GM23338 (cell line): ENCODE results near the gene ITGA8. TPM values are rescaled to one million over a fixed set of nuclear protein-coding genes. Genes with fewer than 3 reads are reported as not detected.

Source experiments
- ATAC-seq: fragments of 200-7000 bp; cut with Tn5 transposase; 3 replicates; pipeline ENCODE4 v1.9.1; 2020
- DNase-seq: peaks from one replicate; pipeline ENCODE4 v3.0.0-alpha.2; 2015; ENCODE audit warnings: low spot score
- H2AFZ ChIP-seq: fragments of 200-600 bp; sonication (generic); 2 replicates; pipeline ENCODE4 v1.8.0; 2016; ENCODE audit warnings: antibody characterized with exemption, mild to moderate bottlenecking, moderate library complexity
- H3F3A ChIP-seq: fragments of 200-600 bp; sonication (generic); replicated peaks from 2 replicates; pipeline ENCODE4 v1.8.0; 2017; ENCODE audit warnings: antibody characterized with exemption, mixed run types, low read depth
- H3K27ac ChIP-seq: fragments of 200-600 bp; sonication (generic); 2 replicates; pipeline ENCODE4 v1.6.1; 2016; ENCODE audit warnings: low read depth
- H3K27me3 ChIP-seq: fragments of 200-600 bp; sonication (generic); 2 replicates; pipeline ENCODE4 v1.8.0; 2016; ENCODE audit warnings: mild to moderate bottlenecking, mixed run types, moderate library complexity; ENCODE audit not compliant: insufficient read depth
- H3K36me3 ChIP-seq: fragments of 200-600 bp; sonication (generic); 2 replicates; pipeline ENCODE4 v1.8.0; 2016; ENCODE audit warnings: mild to moderate bottlenecking; ENCODE audit not compliant: insufficient read depth
- H3K4me1 ChIP-seq: fragments of 200-600 bp; sonication (generic); 2 replicates; pipeline ENCODE4 v1.8.0; 2016; ENCODE audit warnings: mild to moderate bottlenecking, moderate library complexity; ENCODE audit not compliant: insufficient read depth
- H3K4me2 ChIP-seq: fragments of 200-600 bp; sonication (generic); 2 replicates; pipeline ENCODE4 v1.7.1; 2017; ENCODE audit warnings: mixed run types
- H3K4me3 ChIP-seq: fragments of 200-600 bp; sonication (generic); 2 replicates; pipeline ENCODE4 v1.6.1; 2016; ENCODE audit warnings: mixed run types
- H3K79me2 ChIP-seq: fragments of 200-600 bp; sonication (generic); replicated peaks from 2 replicates; pipeline ENCODE4 v1.8.0; 2017; ENCODE audit warnings: mild to moderate bottlenecking; ENCODE audit not compliant: insufficient read depth
- H3K9me2 ChIP-seq: fragments of 200-600 bp; sonication (generic); 2 replicates; pipeline ENCODE4 v1.8.0; 2017; ENCODE audit not compliant: insufficient read depth
- H4K20me1 ChIP-seq: fragments of 200-600 bp; sonication (generic); replicated peaks from 2 replicates; pipeline ENCODE4 v1.8.0; 2017; ENCODE audit warnings: mild to moderate bottlenecking; ENCODE audit not compliant: insufficient read depth
- H3K27ac Mint-ChIP-seq: 2 replicates; pipeline ENCODE4 v1.8.0; 2020; ENCODE audit warnings: inconsistent platforms, mild to moderate bottlenecking, moderate library complexity, mixed read lengths
- H3K27me3 Mint-ChIP-seq: 3 replicates; pipeline ENCODE4 v1.8.0; 2022; ENCODE audit warnings: low read depth, mild to moderate bottlenecking, moderate library complexity, mixed read lengths, inconsistent platforms; ENCODE audit not compliant: insufficient read depth, poor library complexity
- H3K36me3 Mint-ChIP-seq: 3 replicates; pipeline ENCODE4 v1.8.0; 2021; ENCODE audit warnings: low read depth, mild to moderate bottlenecking, inconsistent platforms, moderate library complexity, mixed read lengths
- H3K4me1 Mint-ChIP-seq: 3 replicates; pipeline ENCODE4 v1.8.0; 2020; ENCODE audit warnings: mild to moderate bottlenecking, inconsistent platforms, mixed read lengths
- H3K4me3 Mint-ChIP-seq: 3 replicates; pipeline ENCODE4 v1.8.0; 2021; ENCODE audit warnings: moderate library complexity, mild to moderate bottlenecking, inconsistent platforms, mixed read lengths
- H3K9me3 Mint-ChIP-seq: 3 replicates; pipeline ENCODE4 v1.8.0; 2020; ENCODE audit warnings: moderate library complexity, mild to moderate bottlenecking, inconsistent platforms, mixed read lengths
- CREB1 ChIP-seq: fragments of 250-450 bp; sonication (Bioruptor Pico); IDR thresholded peaks from 2 replicates; pipeline ENCODE4 v1.5.0; 2020; ENCODE audit warnings: low read depth, mild to moderate bottlenecking, moderate library complexity
- EZH2 ChIP-seq: fragments of 200-600 bp; sonication (generic); IDR thresholded peaks from one replicate; pipeline ENCODE4 v1.8.0; 2017; ENCODE audit warnings: antibody characterized with exemption, mild to moderate bottlenecking, low read depth; ENCODE audit not compliant: unreplicated experiment
- EZH2phosphoT487 ChIP-seq: fragments of 200-600 bp; sonication (generic); IDR thresholded peaks from one replicate; pipeline ENCODE4 v1.8.1; 2018; ENCODE audit warnings: antibody characterized with exemption; ENCODE audit not compliant: unreplicated experiment
- JUNB ChIP-seq: IDR thresholded peaks from one replicate; pipeline ENCODE4 v1.6.1; 2016; ENCODE audit warnings: antibody characterized with exemption; ENCODE audit not compliant: unreplicated experiment
- NANOG ChIP-seq: IDR thresholded peaks from 2 replicates; pipeline ENCODE4 v1.6.1; 2016; ENCODE audit warnings: antibody characterized with exemption, borderline replicate concordance
- POLR2AphosphoS5 ChIP-seq: IDR thresholded peaks from 2 replicates; pipeline ENCODE4 v1.6.1; 2016; ENCODE audit warnings: antibody characterized with exemption, low read depth
- STAT1 ChIP-seq: IDR thresholded peaks from one replicate; pipeline ENCODE4 v1.6.1; 2016; ENCODE audit warnings: antibody characterized with exemption; ENCODE audit not compliant: unreplicated experiment
- ZNF114 ChIP-seq: fragments of 250-450 bp; sonication (Bioruptor Pico); IDR thresholded peaks from 2 replicates; pipeline ENCODE4 v1.5.0; 2020; ENCODE audit warnings: mild to moderate bottlenecking, moderate library complexity
- polyA plus RNA-seq: library from polyadenylated mRNA; unstranded; fragments of >200 nt; fragmentation: Nextera tagmentation; extraction: Ambion mirVana; gene quantifications from 2 replicates; pipeline ENCODE4 v1.2.1, GENCODE V29; 2016
- total RNA-seq: library from RNA; depleted of rRNA; stranded (reverse); fragments of >200 nt; shearing (Covaris generic); gene quantifications from 2 replicates; pipeline ENCODE4 v1.2.3, GENCODE V29; 2014
- TF ChIP-seq, protein P1 (sequence below): IDR thresholded peaks from 2 replicates; pipeline ENCODE4 v1.6.1; 2016; ENCODE audit warnings: antibody characterized with exemption
- TF ChIP-seq, protein P2 (sequence below): IDR thresholded peaks from one replicate; pipeline ENCODE4 v1.6.1; 2018; ENCODE audit warnings: antibody characterized with exemption; ENCODE audit not compliant: unreplicated experiment
- TF ChIP-seq, protein P3 (sequence below), 2 experiments: fragments of 200-600 bp in 1 of 2; sonication (generic) in 1 of 2; conservative IDR thresholded peaks; 2 replicates each; pipeline versions ENCODE4 v1.5.1 to v1.6.1; 2016 to 2017; ENCODE audit warnings: antibody characterized with exemption in 2 of 2, low read depth in 2 of 2, mild to moderate bottlenecking in 2 of 2, moderate library complexity in 1 of 2

The ITGA8 gene
- total and polyA plus RNA-seq, 2 experiments from 2014 or later = not detected

DNA sequence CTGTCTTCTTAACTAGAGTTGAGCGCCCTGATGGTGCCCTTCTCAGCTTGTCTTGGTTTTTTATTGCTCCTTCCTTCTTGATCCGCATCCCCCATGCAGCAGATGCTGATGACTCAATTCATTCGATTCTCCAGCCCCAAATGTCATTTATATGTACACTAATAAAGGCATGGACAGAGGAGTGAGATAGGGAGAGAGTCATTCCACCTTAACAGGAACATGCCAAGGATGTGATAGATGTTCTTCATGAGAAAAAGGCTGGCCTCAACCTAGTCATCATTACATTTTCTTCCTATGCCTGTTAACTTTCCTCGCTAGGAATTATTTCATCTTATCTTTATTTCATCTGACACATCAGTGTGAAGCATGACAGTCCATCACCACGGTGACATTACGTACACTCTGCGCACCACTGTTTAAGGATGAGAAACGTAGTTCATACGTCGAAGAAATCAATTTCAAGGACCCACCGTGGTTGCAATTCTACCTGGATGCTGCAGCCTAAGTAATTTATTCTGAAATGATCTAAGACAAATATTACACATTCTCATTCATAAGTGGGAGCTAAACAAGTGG, 198.3 kb downstream of the ITGA8 start:
- TF ChIP-seq JUNB = no peak
- TF ChIP-seq, protein P1, sequence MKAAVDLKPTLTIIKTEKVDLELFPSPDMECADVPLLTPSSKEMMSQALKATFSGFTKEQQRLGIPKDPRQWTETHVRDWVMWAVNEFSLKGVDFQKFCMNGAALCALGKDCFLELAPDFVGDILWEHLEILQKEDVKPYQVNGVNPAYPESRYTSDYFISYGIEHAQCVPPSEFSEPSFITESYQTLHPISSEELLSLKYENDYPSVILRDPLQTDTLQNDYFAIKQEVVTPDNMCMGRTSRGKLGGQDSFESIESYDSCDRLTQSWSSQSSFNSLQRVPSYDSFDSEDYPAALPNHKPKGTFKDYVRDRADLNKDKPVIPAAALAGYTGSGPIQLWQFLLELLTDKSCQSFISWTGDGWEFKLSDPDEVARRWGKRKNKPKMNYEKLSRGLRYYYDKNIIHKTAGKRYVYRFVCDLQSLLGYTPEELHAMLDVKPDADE = no peak
- TF ChIP-seq, protein P2, sequence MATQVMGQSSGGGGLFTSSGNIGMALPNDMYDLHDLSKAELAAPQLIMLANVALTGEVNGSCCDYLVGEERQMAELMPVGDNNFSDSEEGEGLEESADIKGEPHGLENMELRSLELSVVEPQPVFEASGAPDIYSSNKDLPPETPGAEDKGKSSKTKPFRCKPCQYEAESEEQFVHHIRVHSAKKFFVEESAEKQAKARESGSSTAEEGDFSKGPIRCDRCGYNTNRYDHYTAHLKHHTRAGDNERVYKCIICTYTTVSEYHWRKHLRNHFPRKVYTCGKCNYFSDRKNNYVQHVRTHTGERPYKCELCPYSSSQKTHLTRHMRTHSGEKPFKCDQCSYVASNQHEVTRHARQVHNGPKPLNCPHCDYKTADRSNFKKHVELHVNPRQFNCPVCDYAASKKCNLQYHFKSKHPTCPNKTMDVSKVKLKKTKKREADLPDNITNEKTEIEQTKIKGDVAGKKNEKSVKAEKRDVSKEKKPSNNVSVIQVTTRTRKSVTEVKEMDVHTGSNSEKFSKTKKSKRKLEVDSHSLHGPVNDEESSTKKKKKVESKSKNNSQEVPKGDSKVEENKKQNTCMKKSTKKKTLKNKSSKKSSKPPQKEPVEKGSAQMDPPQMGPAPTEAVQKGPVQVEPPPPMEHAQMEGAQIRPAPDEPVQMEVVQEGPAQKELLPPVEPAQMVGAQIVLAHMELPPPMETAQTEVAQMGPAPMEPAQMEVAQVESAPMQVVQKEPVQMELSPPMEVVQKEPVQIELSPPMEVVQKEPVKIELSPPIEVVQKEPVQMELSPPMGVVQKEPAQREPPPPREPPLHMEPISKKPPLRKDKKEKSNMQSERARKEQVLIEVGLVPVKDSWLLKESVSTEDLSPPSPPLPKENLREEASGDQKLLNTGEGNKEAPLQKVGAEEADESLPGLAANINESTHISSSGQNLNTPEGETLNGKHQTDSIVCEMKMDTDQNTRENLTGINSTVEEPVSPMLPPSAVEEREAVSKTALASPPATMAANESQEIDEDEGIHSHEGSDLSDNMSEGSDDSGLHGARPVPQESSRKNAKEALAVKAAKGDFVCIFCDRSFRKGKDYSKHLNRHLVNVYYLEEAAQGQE = no peak
- no peak for TF ChIP-seq NANOG
- no peak for TF ChIP-seq STAT1
- no peak for TF ChIP-seq CREB1
- no peak for DNase-seq
- no peaks in the 10 kb centered on the region for H3K27me3 Mint-ChIP-seq

DNA sequence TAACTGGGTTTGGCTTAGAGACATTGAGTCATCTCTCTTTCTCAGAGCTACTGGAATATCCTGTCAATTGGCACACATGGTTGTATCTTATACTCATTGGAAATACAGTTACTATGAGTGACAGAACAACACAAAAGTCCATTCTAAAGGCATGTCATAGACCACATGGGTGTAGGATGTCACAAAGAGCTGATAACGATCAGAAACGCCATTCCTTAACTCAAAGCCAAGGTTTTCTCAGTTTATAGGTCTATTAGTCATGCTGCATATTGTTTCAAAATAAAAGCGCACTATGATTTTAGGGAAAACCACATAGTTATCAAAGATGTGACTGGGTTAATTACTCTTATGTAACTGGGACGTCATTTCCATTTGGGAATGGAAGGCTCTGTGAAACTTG, 201.5 kb downstream of the ITGA8 start:
- Histone ChIP-seq H2AFZ (no peak overlapping the region), H4K20me1 (no peaks in the 10 kb centered on the region), H3K4me1 (no peaks in the 10 kb centered on the region), H3K4me2 (no peak overlapping the region), H3K27me3 (no peaks in the 10 kb centered on the region), H3K4me3 (no peak overlapping the region), H3K27ac (no peak overlapping the region), H3K79me2 (no peaks in the 10 kb centered on the region), H3F3A (no peaks in the 10 kb centered on the region), H3K36me3 (no peaks in the 10 kb centered on the region), H3K9me2 (no peaks in the 10 kb centered on the region)
- no peak for ATAC-seq
- no peaks in the 10 kb centered on the region for H3K9me3 Mint-ChIP-seq
- H3K4me3 Mint-ChIP-seq = no peak overlapping the region
- no peaks in the 10 kb centered on the region for H3K27me3 Mint-ChIP-seq
- no peak overlapping the region for H3K27ac Mint-ChIP-seq
- no peaks in the 10 kb centered on the region for H3K36me3 Mint-ChIP-seq
- DNase-seq = no peak
- H3K4me1 Mint-ChIP-seq = no peaks in the 10 kb centered on the region
- TF ChIP-seq, protein P3, sequence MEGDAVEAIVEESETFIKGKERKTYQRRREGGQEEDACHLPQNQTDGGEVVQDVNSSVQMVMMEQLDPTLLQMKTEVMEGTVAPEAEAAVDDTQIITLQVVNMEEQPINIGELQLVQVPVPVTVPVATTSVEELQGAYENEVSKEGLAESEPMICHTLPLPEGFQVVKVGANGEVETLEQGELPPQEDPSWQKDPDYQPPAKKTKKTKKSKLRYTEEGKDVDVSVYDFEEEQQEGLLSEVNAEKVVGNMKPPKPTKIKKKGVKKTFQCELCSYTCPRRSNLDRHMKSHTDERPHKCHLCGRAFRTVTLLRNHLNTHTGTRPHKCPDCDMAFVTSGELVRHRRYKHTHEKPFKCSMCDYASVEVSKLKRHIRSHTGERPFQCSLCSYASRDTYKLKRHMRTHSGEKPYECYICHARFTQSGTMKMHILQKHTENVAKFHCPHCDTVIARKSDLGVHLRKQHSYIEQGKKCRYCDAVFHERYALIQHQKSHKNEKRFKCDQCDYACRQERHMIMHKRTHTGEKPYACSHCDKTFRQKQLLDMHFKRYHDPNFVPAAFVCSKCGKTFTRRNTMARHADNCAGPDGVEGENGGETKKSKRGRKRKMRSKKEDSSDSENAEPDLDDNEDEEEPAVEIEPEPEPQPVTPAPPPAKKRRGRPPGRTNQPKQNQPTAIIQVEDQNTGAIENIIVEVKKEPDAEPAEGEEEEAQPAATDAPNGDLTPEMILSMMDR (conservative IDR thresholded peaks at IDR 0.05; ENCODE audit: low read depth in 2 of 2) = no peak
- TF ChIP-seq STAT1 (no peak), JUNB (no peak), ZNF114 (CRISPR knock-in tag) (no peak), CREB1 (no peak), POLR2AphosphoS5 (no peak), EZH2 (no peak), EZH2phosphoT487 (no peak)
- TF ChIP-seq, protein P1 = no peak

More for the DNA sequence above, 198.3 kb downstream of the ITGA8 start:
- no peaks in the 10 kb centered on the region for H3K79me2 ChIP-seq
- no peaks in the 10 kb centered on the region for H3K27me3 ChIP-seq
- no peaks in the 10 kb centered on the region for H3K9me2 ChIP-seq
- Mint-ChIP-seq H3K4me1 (no peaks in the 10 kb centered on the region), H3K4me3 (no peak overlapping the region), H3K36me3 (no peaks in the 10 kb centered on the region), H3K27ac (no peak overlapping the region), H3K9me3 (no peaks in the 10 kb centered on the region)
- H4K20me1 ChIP-seq = no peaks in the 10 kb centered on the region
- H3K4me1 ChIP-seq = no peaks in the 10 kb centered on the region
- H3K27ac ChIP-seq = no peak overlapping the region
- no peak for ATAC-seq
- no peaks in the 10 kb centered on the region for H3F3A ChIP-seq
- no peak overlapping the region for H3K4me2 ChIP-seq
- H3K4me3 ChIP-seq = no peak overlapping the region
- no peaks in the 10 kb centered on the region for H3K36me3 ChIP-seq
- H2AFZ ChIP-seq = no peak overlapping the region
